ENCODE measurements around the gene SLC26A2. TPM values are rescaled to one million over a fixed set of nuclear protein-coding genes. Genes with fewer than 3 reads are reported as not detected.

Gene SLC26A2
- total RNA-seq, 1 experiment from 2014 or later = 10.8 TPM

- Histone ChIP-seq H3K4me1 (ENCODE audit: insufficient read depth, low read length) (peaks cover 31% of the 10 kb centered on the region), H3K4me2 (ENCODE audit: low read length) (peak overlapping the region; percentile 92), H3K79me2 (ENCODE audit: low read length) (peaks cover 6% of the 10 kb centered on the region; the same call in 1 of the 2 replicates), H3K9me2 (replicated peaks; ENCODE audit: low read length) (no peaks in the 10 kb centered on the region), H3K9me3 (ENCODE audit: low read length) (no peaks in the 10 kb centered on the region), H3F3A (ENCODE audit: low read length, unreplicated experiment) (no peaks in the 10 kb centered on the region), H3K9ac (ENCODE audit: low read length) (peak overlapping the region; percentile 63), H3K27ac (ENCODE audit: low read length) (peak overlapping the region; percentile 56), H4K20me1 (ENCODE audit: low read length) (no peaks in the 10 kb centered on the region), H3K4me3 (ENCODE audit: low read length) (peak overlapping the region; percentile 78), H2AFZ (ENCODE audit: low read length) (peak overlapping the region; percentile 81), H3K27me3 (ENCODE audit: low read length) (no peaks in the 10 kb centered on the region), H3K36me3 (ENCODE audit: low read depth, low read length) (no peaks in the 10 kb centered on the region)
- no TSS peak for BruUV-seq (replicated peaks)
- POLR2A ChIA-PET (ENCODE audit: unreplicated experiment) = interaction anchor here (0.6 to 1.1 kb wide), 3 partner anchors 32 to 106 kb away, joined by 3 to 7 read pairs (median 4); no protein-coding TSS in a partner anchor
- DNase-seq (peak; percentile 84), ATAC-seq (peak; percentile 3)
- CTCF ChIA-PET = interaction anchor here (0.6 to 4.6 kb wide), 13 partner anchors 20 to 303 kb away, joined by 3 to 36 read pairs (median 7); no protein-coding TSS in a partner anchor
- intact Hi-C loops (cut with micrococcal nuclease) = loop anchor here (1.0 kb wide), 3 partner anchors 20 to 57 kb away; no protein-coding TSS in a partner anchor
- no peak for TF ChIP-seq EZH2 (IDR thresholded peaks at IDR 0.05; ENCODE audit: low read length, unreplicated experiment)
- peak; percentile 97 for TF ChIP-seq CTCF (conservative IDR thresholded peaks at IDR 0.05; ENCODE audit: low read depth, low read length)
Measured at GRCh38 chr5:149959406-149960236, 937 bp upstream of the SLC26A2 start.

GRCh38 chr5:149961186-149961685, 678 bp downstream of the SLC26A2 start:
- BruUV-seq (replicated peaks) = TSS peak; percentile 68
- POLR2A ChIA-PET (ENCODE audit: unreplicated experiment) = no interaction called here
- peak; percentile 3; the same call in 1 of the 2 replicates for ATAC-seq

More at GRCh38 chr5:149961186-149961685, 678 bp downstream of the SLC26A2 start:
- no peaks in the 10 kb centered on the region for H4K20me1 ChIP-seq (ENCODE audit: low read length)
- no peak overlapping the region for H3K27ac ChIP-seq (ENCODE audit: low read length)
- no peaks in the 10 kb centered on the region for H3K9me3 ChIP-seq (ENCODE audit: low read length)
- peaks cover 30% of the 10 kb centered on the region for H3K4me1 ChIP-seq (ENCODE audit: insufficient read depth, low read length)
- DNase-seq = peak; percentile 20
- peak overlapping the region; percentile 68 for H3K9ac ChIP-seq (ENCODE audit: low read length)
- peak overlapping the region; percentile 78 for H3K4me3 ChIP-seq (ENCODE audit: low read length)
- TF ChIP-seq EZH2phosphoT487 (IDR thresholded peaks at IDR 0.05; ENCODE audit: borderline replicate concordance, low read length) (no peak), EZH2 (IDR thresholded peaks at IDR 0.05; ENCODE audit: low read length, unreplicated experiment) (no peak), CTCF (conservative IDR thresholded peaks at IDR 0.05; ENCODE audit: low read depth, low read length) (no peak)
- no peaks in the 10 kb centered on the region for H3K27me3 ChIP-seq (ENCODE audit: low read length)
- peak overlapping the region; percentile 81 for H2AFZ ChIP-seq (ENCODE audit: low read length)
- H3K4me2 ChIP-seq (ENCODE audit: low read length) = peak overlapping the region; percentile 92
- peaks cover 6% of the 10 kb centered on the region; the same call in 1 of the 2 replicates for H3K79me2 ChIP-seq (ENCODE audit: low read length)
- H3K36me3 ChIP-seq (ENCODE audit: low read depth, low read length) = no peaks in the 10 kb centered on the region
- intact Hi-C loops (cut with micrococcal nuclease) = no loop called here
- no peaks in the 10 kb centered on the region for H3F3A ChIP-seq (ENCODE audit: low read length, unreplicated experiment)
- CTCF ChIA-PET = interaction anchor here (0.6 to 4.6 kb wide), 7 partner anchors 28 to 127 kb away, joined by 4 to 36 read pairs (median 10); no protein-coding TSS in a partner anchor
- H3K9me2 ChIP-seq (replicated peaks; ENCODE audit: low read length) = no peaks in the 10 kb centered on the region

All from PC-3 (cell line).